CD1c-positive myeloid dendritic cell (primary cell): Measurements from ENCODE around the gene FTMT.
"Not testable (repeated sequence)": the region's sequence is repeated elsewhere in the genome, so short reads cannot be mapped to it uniquely, and the experiment has no call there.

ENCODE experiments used
- DNase-seq: peaks from one replicate; pipeline ENCODE4 v3.0.0-alpha.2; 2016; ENCODE audit errors: extremely low spot score

The FTMT gene

GRCh38 chr5:121851643-121852574, at the start of gene FTMT:
TSS of gene FTMT (plus strand) at chr5:121851882. CDS start at chr5:121851964, 82 bp downstream.
- DNase-seq: no peak

GRCh38 chr5:121805251-121805650, 46.4 kb upstream of the FTMT start:
- not testable (repeated sequence) for DNase-seq

DNA sequence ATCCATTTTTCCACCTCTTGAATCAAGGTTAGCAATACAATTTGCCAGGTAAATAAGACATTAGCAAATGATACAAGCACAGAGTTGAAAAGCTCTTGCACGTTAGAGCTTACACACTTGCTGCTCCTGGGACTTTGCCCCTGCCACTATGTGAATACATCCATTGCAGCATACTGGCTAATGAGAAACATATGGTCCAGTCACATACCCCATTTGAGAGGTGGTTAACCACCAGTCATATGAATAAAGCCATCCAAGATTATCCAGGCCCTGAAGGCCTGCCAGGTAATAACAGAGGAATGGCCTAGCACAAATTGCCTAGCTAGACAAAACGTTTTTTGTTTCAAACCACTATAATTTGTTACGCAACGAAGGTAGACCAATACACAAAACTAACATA, 45.8 kb upstream of the FTMT start:
- DNase-seq: no peak

DNA sequence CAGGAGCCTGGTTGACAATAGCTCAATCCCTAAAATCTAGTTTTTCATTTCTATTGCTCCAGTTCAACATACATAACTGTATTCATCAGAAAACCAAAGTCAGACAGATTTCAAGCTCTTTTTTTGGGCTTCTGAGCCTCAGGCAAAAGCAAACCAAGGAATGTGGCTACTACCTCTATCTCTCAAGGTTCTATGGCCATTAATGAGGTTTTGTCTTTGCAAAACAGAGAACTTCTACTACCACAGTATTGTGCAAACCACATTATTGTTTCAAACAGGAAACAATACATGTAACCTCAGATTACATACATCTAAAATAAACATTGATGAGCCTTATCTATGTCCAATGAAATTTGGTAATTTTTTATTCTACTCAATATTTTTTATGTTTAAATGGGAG, 35.5 kb upstream of the FTMT start:
- DNase-seq: no peak

DNA sequence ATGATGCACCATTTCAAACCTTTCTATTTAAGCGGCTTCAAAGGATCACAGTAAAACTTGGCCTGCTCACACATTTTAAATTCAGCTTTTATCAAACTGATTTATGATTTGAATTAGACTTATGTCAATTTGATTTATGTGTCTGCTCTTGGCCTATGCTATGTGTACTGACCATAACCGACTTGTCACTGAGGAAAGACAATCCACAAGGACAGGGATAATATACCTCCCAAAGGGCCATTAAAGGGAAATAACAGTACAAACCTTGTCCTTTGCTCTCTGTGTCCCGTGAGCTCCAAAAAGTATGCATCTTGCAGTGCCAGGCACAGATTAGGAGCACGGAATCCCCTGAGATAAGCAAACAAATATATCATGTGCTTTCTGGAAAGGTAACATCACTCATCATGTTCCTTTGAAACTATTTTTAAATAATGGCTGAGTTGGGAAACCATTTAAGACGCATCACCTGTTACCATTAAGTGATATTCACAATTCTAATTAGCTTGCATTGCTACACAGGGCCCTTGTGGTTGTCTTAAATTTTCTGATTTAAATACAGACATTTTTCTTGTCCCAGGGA, 31.9 kb upstream of the FTMT start:
- no peak for DNase-seq

DNA sequence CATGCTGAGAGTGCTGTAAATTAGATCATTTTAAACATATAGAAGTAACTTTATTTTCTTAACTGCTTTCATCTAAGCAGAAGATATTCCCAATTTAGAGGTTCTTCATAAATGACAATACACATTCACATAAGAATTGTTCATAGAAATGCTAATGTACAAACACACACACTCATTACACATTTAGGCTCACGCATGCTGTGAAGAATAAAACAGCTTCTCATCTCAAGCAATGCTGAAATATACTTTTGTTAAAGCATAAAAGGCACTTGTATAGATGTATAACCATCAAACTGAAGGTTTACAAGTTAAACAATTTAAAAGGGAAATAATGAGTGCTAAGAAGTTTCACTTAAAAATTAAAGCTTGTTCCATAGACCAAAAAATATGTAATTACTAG, 18.1 kb upstream of the FTMT start:
- no peak for DNase-seq

DNA sequence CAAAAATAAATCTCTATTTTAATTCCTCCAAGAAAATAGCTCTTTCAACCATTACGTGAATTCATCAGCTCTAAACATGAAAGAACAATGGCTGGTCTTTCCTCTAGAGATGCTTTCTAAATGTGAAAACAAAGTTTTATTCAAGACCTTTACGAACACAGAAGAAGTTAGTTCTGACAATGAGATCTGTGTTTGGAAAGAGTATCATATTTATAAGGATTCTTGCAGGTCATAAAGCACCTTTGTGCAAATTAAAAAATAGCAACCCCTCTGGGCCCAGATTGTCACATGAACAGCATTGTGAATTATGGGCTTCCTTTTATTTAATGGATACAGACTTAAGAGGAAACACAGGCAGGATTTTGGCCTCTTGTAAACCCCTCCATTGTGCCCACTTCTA, 17.7 kb upstream of the FTMT start:
- no peak for DNase-seq

DNA sequence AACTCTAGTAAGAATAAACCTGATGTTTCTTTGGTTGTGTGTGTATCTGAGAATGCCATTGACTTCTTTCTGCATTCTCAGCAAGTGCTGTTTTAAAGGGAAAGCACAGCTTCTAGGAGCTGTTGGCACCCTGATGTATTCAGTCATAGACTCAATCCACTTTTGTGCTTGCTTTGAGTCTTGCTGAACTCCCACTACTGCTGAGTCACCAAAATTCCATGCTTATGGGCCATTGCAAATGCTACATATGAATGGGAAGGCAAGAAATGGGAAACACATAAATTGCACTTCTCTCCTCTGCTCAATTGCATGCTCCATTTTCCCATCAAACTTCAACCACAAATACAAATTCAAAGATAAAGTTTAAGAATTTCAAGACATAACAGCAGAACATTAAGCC, 9.8 kb upstream of the FTMT start:
- no peak for DNase-seq

DNA sequence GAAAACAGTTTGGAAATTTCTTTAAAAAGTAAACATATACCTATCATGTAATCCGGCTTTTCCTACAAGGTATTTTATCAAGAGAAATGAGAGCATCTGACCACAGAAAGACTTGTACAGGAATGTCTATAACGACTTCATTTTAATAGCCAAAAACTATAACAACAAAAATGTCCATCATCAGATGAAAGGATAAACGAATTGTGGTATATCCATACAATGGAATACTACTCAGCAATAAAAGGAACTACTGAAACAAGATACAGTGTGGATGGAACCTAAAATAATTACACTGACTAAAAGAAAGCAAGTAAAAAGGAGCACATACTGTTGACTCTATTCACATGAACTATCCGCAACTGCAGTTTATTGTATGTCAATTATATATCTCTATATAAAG, 1.4 kb upstream of the FTMT start:
- DNase-seq: no peak

DNA sequence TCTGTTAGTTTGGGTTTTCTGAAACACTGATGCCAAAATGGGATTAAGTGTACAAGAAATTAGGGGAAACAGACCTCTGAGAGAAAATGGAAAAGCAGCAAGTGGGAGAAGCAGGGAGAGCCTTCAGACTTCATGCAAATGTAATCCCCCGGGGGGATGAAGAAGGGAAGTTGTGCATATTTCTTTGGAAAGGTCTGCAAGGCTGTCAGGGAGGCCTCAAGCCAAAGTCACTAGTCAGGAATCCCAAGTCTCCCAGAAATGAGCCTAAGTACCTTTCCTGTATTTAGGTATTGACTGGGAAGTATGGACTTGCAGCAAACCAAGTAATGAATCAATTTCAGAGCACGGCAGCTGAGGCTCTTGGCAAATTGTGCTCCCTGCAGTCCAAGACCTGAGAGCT, 2.2 kb downstream of the FTMT start:
- DNase-seq: no peak

DNA sequence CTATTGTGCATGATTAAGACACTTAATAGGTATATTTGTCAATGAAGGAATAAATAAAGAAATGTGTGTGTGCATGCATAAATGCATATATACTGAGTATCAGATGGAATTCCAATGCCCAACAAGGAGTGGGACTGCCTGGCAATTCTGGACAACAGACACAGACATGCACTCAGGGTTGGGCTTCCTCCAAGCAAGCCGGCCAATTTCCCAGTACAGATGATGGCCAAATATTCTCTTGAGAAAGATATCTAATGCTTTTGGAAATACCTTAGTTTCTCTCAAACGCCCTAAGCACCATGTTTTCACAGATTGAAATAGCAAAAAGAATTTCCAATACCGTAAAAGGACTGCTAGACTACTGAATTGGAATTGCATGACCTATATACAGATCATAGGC, 11.1 kb downstream of the FTMT start:
- DNase-seq: no peak

- DNase-seq: no peak
Observed at GRCh38 chr5:121863753-121864285, 12.1 kb downstream of the FTMT start.

DNA sequence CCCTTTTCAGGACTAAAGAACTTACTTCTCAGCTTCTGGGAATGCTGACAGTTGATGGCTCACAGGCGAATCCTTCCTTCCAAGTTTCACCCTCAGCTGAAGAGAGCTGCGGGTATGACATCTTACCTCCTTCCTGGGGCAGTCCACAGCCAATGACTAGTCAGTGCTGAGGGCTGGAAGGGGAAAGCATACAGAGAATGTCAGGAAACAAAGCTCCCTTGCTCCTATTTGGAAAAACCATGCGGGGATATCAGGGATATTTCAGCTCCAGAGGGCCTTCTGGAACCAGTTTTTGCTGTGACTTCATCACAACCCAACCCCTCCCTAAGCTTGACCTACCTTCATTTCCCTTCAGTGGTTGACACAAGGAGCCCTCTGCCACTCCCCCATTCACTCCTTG, 15.7 kb downstream of the FTMT start:
- DNase-seq: no peak

- no peak for DNase-seq
Observed at GRCh38 chr5:121870489-121870888, 18.8 kb downstream of the FTMT start.

- no peak for DNase-seq
Observed at GRCh38 chr5:121872856-121873255, 21.2 kb downstream of the FTMT start.

DNA sequence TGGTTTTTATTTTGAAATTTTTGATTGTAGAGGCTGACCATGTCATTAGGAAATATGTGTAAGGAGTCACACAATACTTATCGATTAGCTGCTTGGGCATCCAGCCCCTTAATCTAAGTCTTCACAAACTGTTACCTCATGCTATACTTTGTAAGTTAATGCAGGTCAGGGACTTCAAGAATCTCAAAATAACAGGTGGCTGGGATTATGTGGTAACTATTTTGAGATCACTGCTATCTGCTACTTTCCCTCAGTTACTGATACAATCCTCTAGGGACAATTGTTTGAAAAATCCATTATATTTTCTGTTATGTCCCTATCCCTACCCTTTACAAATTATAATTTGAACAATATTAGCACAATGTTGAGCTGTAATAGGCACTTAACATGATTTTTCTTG, 21.7 kb downstream of the FTMT start:
- no peak for DNase-seq

DNA sequence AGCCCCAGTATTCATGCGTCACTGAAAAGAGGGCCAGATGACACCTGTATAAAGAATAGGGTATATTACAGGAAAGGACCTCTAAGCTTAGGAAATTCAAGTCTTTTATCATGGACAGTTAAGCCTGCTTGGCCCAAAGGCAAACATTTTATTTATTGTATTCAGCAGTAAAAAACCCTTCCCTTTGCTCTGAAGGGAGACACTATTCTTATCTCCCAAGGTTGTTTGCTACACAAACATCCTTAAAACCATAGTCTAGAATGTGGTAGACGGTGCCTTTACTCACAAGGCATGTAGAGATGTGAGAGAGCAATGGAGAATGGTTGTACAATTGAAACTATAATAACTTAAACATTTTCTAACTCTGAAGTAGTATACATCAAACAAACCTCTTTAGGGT, 33.9 kb downstream of the FTMT start:
- no peak for DNase-seq

- DNase-seq: no peak
Observed at GRCh38 chr5:121887727-121888126, 36.0 kb downstream of the FTMT start.

DNA sequence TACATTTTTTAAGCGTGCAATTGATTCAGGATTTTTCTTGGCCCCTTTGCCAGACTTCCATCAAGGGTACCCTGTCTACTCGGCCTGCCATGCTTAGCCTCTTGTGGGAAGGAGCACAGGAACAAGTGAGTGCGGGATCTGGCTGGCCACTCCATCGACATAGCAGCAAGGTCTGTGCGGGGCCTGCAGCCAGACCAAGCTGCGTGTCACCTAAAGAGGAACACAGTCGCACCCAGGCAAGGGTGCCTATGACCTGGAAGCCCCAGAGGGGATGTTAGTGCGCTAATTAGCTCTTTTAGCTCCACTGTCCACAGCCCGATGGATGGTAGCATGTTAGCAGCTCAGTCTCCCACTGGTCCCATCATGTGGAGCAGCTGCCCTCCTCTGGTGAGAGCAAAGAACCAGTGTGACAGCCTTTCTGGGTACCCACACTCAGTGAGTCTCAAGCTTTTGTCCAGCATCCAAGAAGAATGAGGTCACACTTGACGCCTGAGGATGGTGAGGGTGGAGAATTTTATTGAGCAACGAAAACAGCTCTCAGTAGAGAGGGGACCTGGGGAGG, 38.7 kb downstream of the FTMT start:
- no peak for DNase-seq

DNA sequence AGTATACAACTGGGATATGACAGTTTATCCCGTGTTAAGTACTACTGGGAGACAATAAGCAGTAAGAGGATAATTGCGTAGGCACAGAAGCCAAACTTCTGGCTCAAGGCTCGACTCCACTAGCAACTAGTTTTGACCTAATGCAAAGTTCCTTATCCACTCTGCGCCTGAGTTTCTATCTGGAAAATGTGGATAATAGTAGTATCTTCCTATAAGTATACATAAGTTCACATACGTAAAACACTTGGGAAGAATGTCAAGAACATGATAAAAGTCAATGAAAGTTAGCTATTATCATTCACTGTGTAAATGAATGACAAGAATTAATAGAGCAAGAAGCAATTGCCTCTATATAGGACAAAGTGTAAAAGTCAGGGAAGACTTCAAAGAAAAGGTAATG, 45.7 kb downstream of the FTMT start:
- DNase-seq: no peak

DNA sequence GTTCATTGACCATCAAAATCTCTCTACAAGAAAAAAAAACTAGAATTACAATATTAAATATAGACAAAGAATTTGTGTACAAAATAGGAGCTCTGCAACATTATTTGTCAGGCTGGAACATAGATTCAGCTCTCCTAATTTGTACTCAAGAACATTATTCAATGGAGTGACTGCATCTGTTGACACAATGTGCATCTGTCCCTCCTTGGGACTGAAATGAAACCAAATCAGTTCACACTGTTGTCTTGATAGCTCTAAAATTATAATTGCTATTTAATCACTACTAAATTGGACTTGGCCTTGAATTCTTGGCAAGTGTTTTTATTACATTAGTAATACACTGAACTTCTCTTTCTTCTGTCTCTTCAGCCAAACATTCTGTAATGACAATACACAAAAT, 47.7 kb downstream of the FTMT start:
- DNase-seq: no peak
